ENCODE data around the gene ARHGAP19. TPM values are rescaled to one million over a fixed set of nuclear protein-coding genes. Genes with fewer than 3 reads are reported as not detected.
A peak's percentile ranks its signal among the peaks of the same experiment; 100 is the strongest.

The ARHGAP19 gene
- total and polyA plus RNA-seq, 8 donors = 1.2 to 16.2 (median 6.3) TPM

DNA sequence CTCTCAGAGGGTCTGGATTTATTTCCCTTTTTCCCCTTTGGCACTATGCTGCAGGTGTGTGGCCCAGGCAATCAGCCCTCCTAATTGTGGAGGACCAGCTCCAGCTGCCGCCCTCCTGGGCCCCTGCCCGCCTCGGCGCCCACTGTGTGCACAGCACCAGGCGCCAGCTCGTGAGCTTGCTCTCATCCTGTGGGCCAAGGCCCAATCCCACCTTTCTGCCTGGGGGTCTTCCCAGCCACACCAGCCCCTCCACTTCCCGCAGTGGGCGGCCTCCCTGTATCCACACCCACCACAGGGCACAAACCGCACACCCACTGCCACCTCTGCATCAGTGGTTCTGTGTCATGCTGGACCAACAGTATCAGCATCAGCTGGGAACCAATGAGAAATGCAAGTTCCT is 81.2 kb downstream of the ARHGAP19 start:
- H3K4me1 ChIP-seq = no peaks in the 10 kb centered on the region
- intact Hi-C loops (cut with DNase I; ENCODE audit: low total_unique reads) = loop anchor here (5.0 kb wide), 1 partner anchor 139 kb away; no protein-coding TSS in a partner anchor
- no peaks in the 10 kb centered on the region for H3K9me3 ChIP-seq
- peaks cover 0 to 16% (median 0%) of the 10 kb centered on the region in 3 donors for H3K27me3 ChIP-seq
- TF ChIP-seq, protein P1, sequence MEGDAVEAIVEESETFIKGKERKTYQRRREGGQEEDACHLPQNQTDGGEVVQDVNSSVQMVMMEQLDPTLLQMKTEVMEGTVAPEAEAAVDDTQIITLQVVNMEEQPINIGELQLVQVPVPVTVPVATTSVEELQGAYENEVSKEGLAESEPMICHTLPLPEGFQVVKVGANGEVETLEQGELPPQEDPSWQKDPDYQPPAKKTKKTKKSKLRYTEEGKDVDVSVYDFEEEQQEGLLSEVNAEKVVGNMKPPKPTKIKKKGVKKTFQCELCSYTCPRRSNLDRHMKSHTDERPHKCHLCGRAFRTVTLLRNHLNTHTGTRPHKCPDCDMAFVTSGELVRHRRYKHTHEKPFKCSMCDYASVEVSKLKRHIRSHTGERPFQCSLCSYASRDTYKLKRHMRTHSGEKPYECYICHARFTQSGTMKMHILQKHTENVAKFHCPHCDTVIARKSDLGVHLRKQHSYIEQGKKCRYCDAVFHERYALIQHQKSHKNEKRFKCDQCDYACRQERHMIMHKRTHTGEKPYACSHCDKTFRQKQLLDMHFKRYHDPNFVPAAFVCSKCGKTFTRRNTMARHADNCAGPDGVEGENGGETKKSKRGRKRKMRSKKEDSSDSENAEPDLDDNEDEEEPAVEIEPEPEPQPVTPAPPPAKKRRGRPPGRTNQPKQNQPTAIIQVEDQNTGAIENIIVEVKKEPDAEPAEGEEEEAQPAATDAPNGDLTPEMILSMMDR (IDR thresholded peaks at IDR 0.05) = no peak
- TF ChIP-seq POLR2AphosphoS5 (IDR thresholded peaks at IDR 0.05) (no peak), POLR2A (IDR thresholded peaks at IDR 0.05) (no peak), EP300 (IDR thresholded peaks at IDR 0.05) (no peak)
- DNase-seq = no peak
- WGBS, 5 donors = 79 to 94% (median 90%) methylated on average over 5 to 9 of the region's 9 CpGs
- no peaks in the 10 kb centered on the region for H3K36me3 ChIP-seq
- H3K4me3 ChIP-seq = no peak overlapping the region
- H3K27ac ChIP-seq = no peak overlapping the region

DNA sequence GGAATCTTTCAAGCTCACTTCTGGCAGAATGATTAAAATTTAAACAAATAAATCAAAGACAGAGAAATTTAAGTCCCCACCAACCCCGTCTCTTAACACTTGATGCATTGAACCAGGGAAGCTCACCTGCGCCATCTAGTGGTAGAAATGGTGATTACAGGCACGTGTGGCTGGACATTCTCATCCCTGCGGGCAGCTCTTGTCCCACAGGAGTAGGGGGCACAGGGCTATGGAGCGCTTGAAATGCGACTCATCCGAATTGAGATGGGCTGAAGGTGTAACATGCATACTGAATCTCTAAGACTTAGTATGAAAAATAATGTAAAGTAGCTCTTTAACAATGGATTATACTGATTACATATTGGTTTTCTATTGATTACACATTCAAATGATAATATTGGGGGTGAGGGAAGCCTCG is 81.9 kb downstream of the ARHGAP19 start:
- H3K36me3 ChIP-seq = no peaks in the 10 kb centered on the region
- H3K4me1 ChIP-seq = no peaks in the 10 kb centered on the region
- no peaks in the 10 kb centered on the region for H3K9me3 ChIP-seq
- TF ChIP-seq, protein P1 (IDR thresholded peaks at IDR 0.05) = peak in 6 of 7 experiments; percentile 49 to 97 (median 88)
- no peak for TF ChIP-seq POLR2AphosphoS5 (IDR thresholded peaks at IDR 0.05)
- peak; percentile 72 to 89 for DNase-seq
- no peak overlapping the region for H3K4me3 ChIP-seq
- no peak overlapping the region for H3K27ac ChIP-seq
- intact Hi-C loops (cut with DNase I; ENCODE audit: low total_unique reads) = loop anchor here (5.0 kb wide), 1 partner anchor 138 kb away; no protein-coding TSS in a partner anchor
- H3K27me3 ChIP-seq = peaks cover 0 to 20% (median 0%) of the 10 kb centered on the region in 3 donors
- 7 to 13% (median 10%) methylated on average over 8 of the region's 8 CpGs for WGBS, 5 donors

DNA sequence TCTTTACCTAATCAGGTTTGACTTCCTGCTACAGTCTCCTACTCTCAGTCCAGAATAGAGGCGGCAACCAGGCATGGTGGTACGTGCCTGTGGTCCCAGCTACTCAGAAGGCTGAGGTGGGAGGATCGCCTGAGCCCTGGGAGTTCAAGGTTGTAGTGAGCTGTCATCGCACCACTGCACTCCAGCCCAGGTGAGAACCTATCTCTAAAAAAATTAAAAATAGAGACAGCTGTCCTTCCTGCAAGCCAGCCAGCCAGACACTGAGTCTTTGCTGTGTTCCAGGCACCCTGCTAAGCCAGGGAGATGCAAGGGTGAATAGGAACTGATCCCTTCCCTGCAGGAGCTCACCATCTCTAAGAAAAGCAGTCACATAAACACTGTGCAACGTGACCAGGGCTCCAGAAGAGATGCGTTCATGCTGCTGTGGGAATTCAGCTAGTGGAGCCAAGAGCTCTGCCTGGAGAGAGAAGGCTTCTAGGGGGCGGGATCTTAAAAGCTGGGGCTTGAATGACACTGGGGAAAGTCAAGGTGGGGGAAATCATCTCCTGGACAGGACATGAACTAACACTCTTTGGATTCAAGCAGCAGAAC is 84.6 kb downstream of the ARHGAP19 start:
- no peak overlapping the region for H3K4me3 ChIP-seq
- no peaks in the 10 kb centered on the region for H3K9me3 ChIP-seq
- 52 to 56% (median 54%) methylated on average over 6 to 7 of the region's 7 CpGs for WGBS, 5 donors
- H3K36me3 ChIP-seq = no peaks in the 10 kb centered on the region
- DNase-seq = peak in 1 of 2 donors; percentile 29
- peaks cover 0 to 40% (median 0%) of the 10 kb centered on the region in 3 donors for H3K27me3 ChIP-seq
- TF ChIP-seq, protein P1 (IDR thresholded peaks at IDR 0.05) = no peak
- TF ChIP-seq EP300 (IDR thresholded peaks at IDR 0.05) (no peak), POLR2A (IDR thresholded peaks at IDR 0.05) (no peak), POLR2AphosphoS5 (IDR thresholded peaks at IDR 0.05) (no peak)
- no peaks in the 10 kb centered on the region for H3K4me1 ChIP-seq
- intact Hi-C loops (cut with DNase I; ENCODE audit: low total_unique reads) = no loop called here
- H3K27ac ChIP-seq = no peak overlapping the region

DNA sequence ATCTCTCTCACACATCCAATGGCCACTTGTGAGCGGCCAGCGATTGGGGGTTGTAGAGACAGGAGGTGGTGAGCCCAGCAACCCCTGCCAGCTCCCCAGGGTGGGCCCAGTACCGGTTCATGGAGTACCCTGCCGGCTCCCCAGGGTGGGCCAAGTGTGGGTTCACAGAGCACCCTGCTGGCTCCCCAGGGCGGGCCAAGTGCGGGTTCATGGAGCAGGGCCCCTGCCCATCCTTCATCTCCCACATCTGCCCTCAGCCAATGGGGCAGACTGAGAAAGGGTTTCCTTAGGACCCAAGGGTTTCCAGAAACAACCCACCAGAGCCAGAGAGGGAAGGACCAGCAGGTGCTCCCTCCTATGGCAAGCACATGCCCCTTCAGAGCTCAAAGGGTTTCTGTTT is 85.3 kb downstream of the ARHGAP19 start:
- no peak for DNase-seq
- intact Hi-C loops (cut with DNase I; ENCODE audit: low total_unique reads) = no loop called here

More for the DNA sequence above, 85.3 kb downstream of the ARHGAP19 start:
- Histone ChIP-seq H3K27me3 (peaks cover 0 to 47% (median 0%) of the 10 kb centered on the region in 3 donors), H3K27ac (no peak overlapping the region), H3K36me3 (no peaks in the 10 kb centered on the region), H3K4me1 (no peaks in the 10 kb centered on the region), H3K4me3 (no peak overlapping the region), H3K9me3 (no peaks in the 10 kb centered on the region)
- TF ChIP-seq POLR2AphosphoS5 (IDR thresholded peaks at IDR 0.05) (no peak), EP300 (IDR thresholded peaks at IDR 0.05) (no peak), POLR2A (IDR thresholded peaks at IDR 0.05) (no peak)
- TF ChIP-seq, protein P1 (IDR thresholded peaks at IDR 0.05) = no peak
- WGBS, 5 donors = 80 to 96% (median 87%) methylated on average over 4 to 6 of the region's 6 CpGs
